HG02571 (cell line): Measurements from ENCODE around the gene ANKH.

Experiments
- ATAC-seq: cut with Tn5 transposase; IDR thresholded peaks from one replicate; pipeline ENCODE4 v1.9.1; 2021; ENCODE audit warnings: mild to moderate bottlenecking, moderate library complexity; ENCODE audit not compliant: unreplicated experiment

ANKH gene

DNA sequence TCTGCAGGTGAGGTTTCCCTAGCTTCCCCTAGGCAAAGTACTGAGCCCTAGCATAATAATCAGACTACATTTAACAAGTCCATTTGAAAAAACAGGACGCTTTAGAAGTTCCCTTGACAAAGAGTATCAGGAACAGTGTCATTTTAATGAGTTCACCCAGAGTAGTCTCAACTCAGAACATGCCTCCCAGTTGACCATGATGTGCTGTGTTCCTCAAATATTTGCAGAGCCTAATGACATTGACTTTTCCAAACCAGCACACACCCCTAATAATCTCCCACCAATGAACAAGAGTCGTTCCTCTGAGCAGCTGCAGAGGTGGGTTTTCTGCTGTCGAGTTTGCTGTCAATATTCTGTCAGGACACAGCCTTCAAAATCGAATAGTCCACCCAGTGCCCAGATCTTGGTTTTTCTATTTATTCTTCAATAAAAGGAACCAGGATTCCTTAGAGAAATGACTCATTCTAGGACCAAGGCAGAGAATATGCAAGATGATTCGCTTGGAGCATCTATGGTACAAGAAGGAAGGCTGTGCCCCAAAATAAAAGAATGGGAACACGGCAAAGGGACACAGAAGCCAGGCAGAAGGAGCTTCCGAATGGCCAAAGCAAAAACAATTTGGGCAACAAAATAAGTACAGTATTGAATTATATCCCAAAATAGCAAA, 149.5 kb downstream of the ANKH start:
- no peak for ATAC-seq

DNA sequence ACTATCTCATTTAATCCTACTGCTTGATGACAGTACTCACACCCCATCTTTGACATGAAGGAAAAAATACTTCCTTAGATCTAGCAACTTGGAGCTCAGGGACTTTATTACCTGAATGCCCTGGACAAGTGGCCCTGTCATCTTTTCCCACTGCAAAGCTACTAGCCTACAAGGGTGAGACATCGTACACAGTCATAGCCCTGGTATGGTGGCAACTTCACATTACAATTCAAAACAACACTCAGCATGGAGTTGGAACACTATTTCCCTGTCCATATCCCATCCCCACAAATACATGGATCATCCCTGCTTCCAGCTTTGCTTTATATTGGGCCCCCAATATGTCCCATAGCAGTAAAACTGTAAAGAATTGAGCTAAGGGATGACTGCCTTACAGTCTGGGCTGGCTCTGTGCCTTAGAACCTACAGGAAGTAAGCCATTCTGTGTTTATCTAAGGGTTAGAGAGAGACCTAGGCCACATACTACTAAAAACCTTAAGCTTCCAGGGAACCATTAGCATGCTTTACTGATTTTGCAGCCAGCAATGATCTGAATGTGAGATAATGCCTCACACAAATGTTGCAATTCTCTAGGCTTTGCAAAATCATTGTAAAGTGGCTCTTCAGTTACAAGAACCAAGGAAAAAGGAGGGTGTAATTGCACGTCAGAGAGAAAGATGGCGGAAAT, 151.2 kb downstream of the ANKH start:
- ATAC-seq, result no peak

DNA sequence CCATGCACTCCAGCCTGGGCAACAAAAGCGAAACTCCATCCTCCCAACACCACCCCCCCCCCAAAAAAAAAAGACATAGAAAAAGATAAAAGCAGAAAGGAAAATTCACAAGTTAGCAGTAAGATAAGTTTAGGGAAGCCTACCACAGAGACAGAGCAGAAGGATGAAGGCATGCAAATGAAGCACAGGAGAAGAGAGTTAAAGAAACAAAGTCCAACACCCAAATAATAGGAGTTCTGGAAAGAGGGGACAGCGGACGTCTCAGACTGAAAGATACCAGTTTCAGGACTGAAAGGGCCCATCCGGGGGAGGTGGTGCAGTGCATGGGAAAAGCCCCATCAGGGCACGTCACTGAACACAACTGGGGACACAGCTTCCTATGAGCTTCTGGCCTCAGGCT, 152.8 kb downstream of the ANKH start:
- no peak for ATAC-seq

DNA sequence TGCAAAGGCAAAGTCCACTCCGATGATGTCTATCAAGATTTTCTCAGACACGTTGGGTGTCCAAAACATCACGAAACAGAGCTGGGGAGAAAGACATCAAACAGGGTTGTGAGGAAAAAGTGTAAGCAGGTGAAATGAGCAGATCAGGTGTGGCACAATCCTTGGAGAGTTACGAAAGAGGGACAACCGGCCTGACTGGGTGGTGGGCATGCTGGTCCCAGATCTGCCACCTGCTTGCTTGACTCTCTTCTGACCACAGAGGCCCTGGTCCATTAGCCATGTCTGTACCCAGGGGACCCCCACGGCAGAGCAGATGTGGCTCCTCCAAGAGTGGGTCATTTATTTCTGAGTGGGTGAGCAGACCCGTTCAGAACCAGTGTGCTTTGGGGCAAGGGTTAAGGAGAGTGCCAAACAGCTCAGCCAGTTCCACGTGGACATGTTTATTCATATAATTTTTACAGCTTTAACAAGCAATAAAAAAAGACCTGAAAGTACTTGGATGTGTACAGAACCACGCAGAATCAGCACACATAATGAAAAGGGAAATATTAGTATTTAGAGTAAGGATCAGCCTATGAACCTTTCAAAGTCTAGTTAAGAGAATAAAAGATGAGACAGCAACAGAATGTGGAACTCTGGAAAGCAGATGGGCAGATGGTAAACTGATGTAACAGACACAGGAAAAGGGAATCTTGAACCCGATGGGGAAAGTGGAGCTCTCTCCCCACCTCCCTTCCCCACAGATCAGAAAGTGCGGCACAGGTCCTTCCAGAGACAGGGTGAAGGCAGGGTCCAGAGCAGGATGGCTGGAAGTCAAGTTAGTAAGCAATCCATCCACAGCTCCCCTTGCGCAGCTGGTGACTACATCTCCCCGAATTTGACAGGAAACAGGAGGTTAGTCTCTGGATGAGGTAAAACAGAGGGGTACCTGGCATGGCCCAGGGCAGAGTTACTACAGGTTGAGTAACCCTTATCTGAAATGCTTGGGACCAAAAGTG, 154.5 kb downstream of the ANKH start:
- ATAC-seq, result no peak

DNA sequence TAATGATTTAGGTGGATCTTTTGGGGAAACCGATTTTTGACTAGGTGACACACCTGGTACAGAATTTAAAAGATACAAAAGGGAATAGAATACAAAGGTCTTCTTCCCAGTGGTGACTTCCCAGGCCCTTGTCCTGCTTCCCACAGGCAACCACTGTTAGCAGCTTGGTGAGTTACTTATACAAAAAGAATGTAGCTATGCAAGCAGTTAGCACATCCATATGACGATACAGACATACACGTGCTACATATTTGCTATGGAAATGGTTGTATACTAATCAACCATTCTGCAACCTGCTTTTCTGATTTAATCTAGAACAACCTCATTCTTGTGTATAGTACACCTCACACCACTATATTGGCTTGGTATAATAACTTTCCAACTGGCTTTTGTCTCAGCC, 156.1 kb downstream of the ANKH start:
- ATAC-seq, result no peak

DNA sequence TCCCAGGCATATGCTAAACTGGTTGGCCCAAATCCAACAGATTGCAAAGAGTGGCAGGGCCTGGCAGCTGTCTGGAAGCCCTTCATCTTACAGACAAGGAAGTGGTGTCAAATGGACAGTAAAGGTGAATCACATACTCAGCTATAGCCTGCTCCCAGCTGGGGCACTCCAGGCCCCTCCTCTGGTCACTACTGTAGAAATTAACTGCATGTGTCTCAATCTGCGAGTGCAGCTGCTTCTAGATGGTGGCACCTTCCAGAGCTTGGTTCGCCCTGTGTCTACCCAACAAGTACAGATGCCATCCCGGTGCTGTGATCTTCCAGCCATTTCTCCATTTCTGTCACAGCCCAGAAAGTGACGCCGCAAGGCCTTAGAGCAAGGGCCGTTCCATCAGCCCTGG, 156.9 kb downstream of the ANKH start:
- no peak for ATAC-seq

DNA sequence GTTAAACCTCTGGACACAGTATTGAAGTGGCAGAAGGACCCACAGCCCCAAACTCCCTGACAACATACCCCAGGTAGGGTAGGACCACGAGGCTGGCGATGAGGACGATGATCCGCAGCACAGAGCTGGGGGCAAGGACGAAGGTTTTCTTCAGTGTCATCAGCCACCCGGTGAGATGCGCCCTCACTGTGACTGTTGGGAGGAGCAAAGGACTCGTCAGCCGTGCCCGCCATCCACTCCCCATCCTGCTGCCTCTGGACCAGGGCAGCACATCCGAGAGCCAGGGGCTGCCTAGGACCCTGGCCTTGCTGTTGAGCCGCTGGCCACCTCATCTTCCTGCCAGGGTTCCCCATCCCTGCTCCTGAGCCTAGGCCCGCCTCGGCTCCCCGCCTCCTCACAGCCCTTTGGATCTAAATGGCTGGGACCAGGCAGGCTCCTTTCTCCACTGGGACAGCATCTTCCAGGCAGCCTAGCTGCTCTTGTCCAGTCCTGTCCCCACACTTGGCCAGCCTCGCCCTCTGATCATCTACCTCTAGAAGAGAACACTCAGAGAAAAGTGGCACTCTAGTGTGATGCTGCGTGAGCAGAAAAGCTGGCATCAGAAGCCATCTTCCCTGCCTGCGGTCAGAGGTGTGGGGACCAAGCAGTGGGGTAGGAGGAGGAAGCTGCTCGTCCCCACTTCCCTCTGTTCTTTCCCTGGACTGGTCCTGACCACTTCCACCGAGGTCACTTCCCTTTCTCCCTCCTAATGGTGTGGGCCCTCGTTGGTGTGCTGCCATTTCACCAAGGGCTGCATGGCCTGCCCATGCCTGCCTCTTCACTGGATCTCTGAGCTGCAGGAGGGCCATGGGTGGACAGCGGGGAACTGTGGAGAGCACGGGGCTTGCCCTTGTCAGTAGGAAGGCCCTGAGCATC, 157.8 kb downstream of the ANKH start:
- no peak for ATAC-seq

DNA sequence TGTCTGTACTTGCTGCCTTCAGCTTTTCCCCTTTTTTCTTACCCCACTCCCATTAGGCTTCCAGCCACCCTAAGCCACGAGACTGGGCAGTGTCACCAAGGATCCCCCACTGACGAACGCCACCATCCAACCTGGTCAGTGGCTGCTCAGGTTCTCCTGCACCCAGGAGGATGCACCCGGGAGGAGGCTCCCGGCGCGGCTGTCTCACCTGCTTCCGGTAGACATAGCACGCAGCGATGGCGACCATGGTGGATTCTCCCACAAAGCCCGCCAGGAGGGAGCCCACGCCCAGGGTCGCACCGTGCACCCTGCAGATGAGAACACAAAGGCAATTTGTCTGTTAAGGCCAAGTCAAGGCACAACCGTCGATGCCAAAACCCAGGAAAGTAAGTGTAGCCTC, 158.9 kb downstream of the ANKH start:
- ATAC-seq, result no peak

DNA sequence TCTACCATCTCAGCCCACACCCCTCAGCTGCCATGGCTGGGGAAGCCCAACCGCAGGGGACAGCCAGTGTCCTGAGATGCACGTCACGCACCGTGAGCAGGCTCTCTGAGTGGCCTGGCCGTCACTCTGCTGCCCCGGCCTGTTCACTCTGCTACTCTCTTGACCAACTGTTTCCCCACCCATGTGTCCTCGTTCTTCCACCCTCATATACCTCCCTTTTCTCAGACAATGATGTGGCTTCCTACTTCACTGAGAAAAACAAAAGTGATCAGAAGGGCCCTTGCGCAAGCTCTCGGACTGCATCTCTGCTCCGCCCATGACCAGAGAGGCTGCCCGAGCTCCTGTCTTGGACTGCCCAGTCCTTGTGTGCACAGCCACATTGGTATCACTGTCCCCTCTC, 159.4 kb downstream of the ANKH start:
- no peak for ATAC-seq

DNA sequence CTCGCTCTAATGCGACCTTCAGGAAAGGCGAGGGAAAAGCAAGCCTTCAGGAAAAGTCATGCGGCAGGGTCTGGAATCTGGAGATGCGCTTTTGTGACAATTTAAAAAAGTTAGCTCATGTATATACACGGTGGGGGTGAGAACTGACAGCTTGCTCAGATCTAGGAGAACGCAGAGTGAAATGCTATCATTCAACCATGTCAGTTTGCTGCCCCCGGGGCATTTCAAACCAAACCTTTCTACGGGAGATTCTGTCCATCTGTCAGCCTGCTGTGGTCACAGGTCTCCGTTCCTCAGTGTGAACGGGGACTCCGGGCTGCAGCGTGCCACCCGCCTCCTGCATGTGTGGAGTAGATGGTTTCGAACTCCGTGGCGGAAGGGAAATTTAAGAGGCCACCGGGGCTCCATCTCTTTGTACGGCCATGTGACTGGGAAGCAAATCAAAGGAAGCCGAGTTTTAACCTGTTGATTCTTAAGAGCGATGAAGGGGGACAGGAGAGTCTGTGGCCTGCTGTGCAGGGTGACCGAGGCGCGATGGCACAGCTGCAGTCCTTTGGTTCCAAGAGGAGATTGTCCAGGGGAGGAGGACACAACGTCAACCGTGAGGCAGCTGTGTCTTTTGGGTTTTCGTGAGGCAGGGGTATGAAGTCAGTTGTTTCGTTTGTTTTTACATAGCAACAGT, 161.1 kb downstream of the ANKH start:
- ATAC-seq, result no peak

DNA sequence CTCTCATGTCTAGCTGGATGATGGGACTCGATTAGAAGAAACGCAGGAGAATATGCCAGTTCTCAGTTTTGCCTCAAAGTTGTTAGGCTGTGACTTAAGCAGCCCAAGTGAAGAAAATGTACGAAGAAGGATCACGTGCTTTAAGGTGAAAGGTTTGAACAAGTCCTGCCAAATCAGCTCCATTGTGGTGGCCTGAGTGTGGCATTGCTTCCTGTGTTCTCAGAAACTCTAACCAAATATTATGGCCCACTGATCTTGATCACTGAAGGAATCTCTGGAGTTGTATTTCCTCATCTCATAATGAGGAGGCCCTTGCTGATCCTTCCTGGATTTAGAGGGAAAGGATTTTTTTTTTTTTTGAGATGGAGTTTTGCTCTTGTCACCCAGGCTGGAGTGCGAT, 163.0 kb downstream of the ANKH start:
- no peak for ATAC-seq

DNA sequence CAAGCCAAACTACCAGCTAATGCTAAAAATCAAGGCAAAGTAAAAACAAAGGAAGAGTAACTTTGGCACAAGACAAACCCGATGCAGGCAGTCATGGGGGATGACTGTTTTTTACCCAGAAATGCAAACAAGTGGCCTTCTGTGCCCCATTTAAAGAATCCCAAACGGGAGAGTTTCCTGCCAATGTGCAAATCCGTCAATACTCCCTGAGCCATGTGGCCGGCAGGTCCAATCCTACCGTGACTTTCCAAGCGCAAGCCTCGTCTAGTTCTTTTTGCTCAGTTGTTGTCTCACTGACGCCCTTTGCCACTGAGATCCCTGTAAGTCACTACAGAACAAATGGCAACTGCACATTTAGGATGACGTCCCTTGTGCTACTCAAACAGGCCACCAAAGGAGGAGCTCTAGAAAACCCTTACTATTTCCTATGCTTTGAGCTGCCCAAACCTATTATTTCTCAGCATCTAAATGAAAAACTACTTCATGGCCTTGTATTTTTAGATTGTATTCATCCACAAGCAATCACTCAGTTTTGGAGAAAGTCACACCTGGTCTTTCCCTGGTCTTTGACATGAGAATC, 163.7 kb downstream of the ANKH start:
- ATAC-seq, result no peak

DNA sequence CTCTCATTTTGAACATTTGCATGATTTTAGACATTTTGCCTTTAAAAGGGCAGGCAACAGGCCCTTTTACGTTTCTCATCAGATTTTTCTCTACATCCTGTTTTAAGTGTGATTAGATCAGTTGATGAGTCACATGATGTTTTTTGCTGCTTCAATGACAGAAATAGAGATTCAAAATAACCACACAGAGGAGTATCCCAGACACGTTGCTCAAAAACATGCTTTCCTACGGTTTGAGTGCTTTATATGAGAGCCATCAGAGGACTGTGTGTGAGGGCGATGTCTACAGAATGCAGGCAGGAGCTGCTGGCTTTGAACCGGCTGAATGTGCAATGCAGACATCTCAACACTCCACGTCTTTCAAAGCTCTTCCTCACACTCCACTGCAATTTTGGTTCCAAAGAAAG, 165.0 kb downstream of the ANKH start:
- ATAC-seq, result no peak

DNA sequence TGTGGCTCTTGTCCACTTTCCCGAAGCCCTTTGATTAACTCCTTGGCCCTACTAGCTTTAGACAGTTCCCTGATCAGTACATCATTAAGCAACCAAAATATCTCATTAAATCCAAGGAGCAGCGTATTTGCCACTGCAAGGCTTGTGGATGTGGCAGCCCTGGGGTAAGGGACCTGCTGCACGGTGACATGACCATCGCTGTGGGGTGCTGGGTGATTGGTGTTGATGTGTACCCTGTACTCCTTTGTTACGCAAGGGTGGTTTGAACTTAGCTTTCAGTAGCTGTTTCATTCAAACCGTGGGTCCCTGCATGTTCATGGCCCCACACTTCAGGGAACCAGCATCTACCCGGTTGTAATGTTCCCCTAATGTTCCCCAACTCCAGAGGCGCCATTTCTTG, 166.0 kb downstream of the ANKH start:
- ATAC-seq, result no peak

DNA sequence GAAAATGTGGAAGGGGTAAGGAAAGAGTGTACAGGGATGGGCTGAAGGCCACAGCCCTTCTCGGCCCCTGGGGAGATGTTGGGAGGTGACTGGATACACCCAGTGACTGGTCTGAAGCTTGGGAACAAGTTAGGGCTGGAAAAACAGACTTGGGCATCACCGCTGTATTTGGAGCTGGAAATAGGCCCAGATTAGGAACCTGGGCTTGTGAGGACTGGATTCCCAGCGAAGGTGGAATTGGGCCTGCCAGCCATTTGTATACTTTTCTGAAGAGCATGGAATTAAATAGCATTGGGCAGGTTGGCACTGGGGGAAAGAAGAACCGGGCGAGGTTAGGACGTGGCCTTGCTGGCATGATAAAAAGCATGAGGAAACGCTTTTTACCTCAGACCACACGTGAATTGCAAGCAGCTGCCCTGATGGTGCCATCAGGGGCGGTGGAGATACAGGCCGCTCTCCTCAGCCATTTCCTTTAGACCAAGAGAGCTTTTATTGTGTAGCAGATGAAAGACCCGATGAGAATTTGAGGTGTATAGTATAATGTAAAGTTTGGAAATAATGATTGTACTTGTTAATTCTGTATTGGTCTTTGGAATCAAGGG, 169.2 kb downstream of the ANKH start:
- ATAC-seq, result no peak

DNA sequence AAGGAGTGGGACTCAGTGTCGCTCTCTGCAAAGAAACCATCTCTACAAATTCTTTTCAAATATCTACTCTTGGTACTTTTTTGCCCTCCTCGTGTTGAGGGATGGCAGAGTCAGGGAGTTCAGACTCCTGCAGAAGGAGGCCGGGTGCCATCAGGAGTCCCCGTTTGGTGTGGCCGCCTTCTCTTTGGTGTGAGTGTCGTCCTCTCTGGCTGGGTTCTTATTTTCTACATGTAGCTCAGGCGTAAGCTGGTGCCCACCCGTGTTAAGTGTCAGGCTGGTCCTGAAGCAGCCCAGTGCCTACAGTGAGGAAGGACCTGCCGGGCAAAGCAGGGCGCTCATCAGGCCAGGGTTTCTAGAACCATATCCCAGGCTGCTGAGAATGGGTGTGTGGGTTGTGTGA, 170.0 kb downstream of the ANKH start:
- no peak for ATAC-seq

DNA sequence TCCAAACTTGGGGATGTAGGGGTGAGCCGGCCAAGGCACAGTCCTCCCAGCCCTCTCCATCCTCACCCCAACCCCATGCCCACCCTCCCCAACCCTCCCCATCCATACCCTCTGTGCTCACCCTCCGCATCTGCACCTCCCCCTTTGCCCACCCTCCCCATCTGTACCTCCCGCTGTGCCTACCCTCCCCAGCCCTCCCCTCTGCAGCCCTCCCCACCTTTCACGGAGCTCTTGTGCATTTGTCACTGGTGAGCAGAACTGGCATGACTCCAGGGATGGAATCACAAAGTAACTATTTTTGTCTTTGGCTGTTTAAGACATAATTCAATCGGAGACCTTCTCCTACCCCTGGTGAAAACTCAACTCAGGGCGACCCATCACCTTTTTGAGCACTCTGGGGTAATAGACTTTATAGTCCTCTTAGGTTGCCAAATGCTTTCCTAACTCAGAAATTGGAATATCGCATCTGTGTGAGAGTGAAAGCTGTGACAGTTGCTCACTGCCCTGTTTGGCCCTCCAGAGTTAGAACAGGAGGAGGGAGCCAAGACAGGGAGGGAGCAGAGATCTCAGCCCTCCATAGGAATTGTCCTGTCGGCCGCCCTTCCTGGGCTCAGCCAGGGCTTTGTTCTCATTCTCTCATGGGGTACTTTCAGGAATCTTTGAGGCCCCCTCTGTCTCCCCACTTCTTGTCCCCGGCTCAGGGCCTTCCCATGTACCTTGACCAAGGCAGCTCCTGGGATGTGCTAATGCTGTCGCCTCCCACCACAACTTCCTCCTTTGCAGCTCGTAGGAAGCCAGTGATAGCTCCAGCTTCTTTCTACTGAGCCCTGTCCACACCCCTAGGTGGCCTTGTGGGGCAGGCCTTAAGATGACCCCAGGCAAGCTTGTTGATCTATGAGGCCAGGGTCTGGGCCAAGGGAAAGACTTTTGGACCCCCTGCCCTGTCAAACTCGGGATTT, 170.8 kb downstream of the ANKH start:
- ATAC-seq, result no peak

DNA sequence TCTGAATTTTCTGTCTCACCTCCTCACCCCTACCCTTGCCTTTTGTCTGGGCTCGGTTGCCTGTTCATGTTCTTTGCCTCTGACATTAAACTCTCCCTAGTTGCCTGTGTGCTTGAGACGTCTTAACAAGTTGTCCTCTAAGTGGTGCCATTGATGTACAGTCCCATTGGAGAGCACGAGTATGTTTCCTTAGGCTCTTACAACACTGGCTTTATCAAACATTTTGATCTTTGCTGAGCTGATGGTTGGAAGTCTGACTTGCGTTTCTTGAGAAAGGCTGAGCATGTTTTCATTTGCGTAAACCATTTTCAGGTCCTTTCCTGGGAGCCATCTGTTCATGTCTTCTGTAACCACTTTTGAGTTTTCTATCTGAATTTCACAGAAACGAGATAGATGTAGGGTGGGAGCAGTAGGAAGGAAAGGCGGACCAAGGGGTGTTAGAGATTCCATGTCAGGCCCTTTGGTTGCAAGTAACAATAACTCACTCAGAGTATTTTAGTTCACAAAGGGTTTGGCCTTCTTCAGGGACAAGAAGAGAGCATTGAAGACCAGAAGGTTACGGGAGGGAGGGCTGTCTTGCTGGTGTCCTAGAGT, 171.7 kb downstream of the ANKH start:
- no peak for ATAC-seq
